DOHH2 (cell line): ENCODE results near the gene KRTAP10-2.

Experiments
- EZH2phosphoT487 ChIP-seq: fragments of 200-600 bp; sonication (generic); IDR thresholded peaks from 2 replicates; pipeline ENCODE4 v1.6.1; 2017; ENCODE audit warnings: borderline replicate concordance, mild to moderate bottlenecking, antibody characterized with exemption, low read length, moderate library complexity, mixed read lengths
- TF ChIP-seq, protein P1 (sequence below): fragments of 200-600 bp; sonication (generic); IDR thresholded peaks from one replicate; pipeline ENCODE4 v1.5.1; 2014; ENCODE audit warnings: antibody characterized with exemption, mild to moderate bottlenecking, low read depth, low read length; ENCODE audit not compliant: poor library complexity, severe bottlenecking

DNA sequence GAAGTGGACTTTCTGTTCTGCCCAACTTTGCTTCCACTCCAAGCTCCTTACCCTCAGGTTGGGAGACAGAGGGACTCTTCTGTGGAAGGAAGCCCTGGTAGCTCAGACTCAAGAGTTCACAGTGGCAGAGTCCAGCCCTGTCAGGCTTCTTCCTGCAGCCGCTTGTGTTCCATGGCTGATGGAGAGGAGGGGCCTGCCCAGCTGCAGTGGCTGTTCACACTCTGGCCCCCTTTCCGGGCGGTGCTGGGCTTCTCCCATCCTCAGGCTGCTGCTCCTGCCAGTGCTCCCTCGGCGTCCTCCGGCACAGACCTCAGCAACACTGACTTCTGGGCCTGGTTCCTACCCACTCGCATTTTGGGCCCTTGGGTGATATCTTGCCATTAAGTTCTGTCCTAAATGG, 15.3 kb downstream of the KRTAP10-2 start:
- TF ChIP-seq, protein P1, sequence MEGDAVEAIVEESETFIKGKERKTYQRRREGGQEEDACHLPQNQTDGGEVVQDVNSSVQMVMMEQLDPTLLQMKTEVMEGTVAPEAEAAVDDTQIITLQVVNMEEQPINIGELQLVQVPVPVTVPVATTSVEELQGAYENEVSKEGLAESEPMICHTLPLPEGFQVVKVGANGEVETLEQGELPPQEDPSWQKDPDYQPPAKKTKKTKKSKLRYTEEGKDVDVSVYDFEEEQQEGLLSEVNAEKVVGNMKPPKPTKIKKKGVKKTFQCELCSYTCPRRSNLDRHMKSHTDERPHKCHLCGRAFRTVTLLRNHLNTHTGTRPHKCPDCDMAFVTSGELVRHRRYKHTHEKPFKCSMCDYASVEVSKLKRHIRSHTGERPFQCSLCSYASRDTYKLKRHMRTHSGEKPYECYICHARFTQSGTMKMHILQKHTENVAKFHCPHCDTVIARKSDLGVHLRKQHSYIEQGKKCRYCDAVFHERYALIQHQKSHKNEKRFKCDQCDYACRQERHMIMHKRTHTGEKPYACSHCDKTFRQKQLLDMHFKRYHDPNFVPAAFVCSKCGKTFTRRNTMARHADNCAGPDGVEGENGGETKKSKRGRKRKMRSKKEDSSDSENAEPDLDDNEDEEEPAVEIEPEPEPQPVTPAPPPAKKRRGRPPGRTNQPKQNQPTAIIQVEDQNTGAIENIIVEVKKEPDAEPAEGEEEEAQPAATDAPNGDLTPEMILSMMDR = no peak
- TF ChIP-seq EZH2phosphoT487 = no peak
